Panc1 (cell line): ENCODE data around the gene HOPX. TPM values are rescaled to one million over a fixed set of nuclear protein-coding genes. Genes with fewer than 3 reads are reported as not detected.

Source experiments
- ATAC-seq: fragments of 200-7000 bp; cut with Tn5 transposase; 2 replicates; pipeline ENCODE4 v1.9.1; 2020; ENCODE audit warnings: mild to moderate bottlenecking, moderate library complexity
- BruUV-seq: library from RNA; stranded (reverse); fragments of 400-500 nt; replicated peaks from 2 replicates; lab custom pipeline; 2021; lab: Mats Ljungman, UMichigan
- CTCF ChIA-PET: fragments of 300-600 bp; sonication (Branson Sonifier 250); formaldehyde crosslinking; loops from one replicate; lab custom pipeline; 2022; ENCODE audit warnings: antibody characterized with exemption; lab: Charles Lee
- POLR2A ChIA-PET: fragments of 300-600 bp; sonication (Branson Sonifier 250); formaldehyde crosslinking; loops from one replicate; lab custom pipeline; 2022; ENCODE audit warnings: antibody characterized with exemption; lab: Charles Lee
- DNase-seq: peaks from one replicate; pipeline ENCODE4 v3.0.0-alpha.2; 2010; ENCODE audit warnings: low read depth, low spot score
- H3K27ac ChIP-seq: 2 replicates; pipeline ENCODE4 v1.5.1; 2011; ENCODE audit warnings: mild to moderate bottlenecking, low read length, inconsistent platforms
- H3K27me3 ChIP-seq: fragments of 200-500 bp; sonication (Bioruptor generic); 2 replicates; pipeline ENCODE4 v1.6.0; 2014; ENCODE audit warnings: low read length, inconsistent platforms; ENCODE audit not compliant: control insufficient read depth, insufficient read depth
- H3K36me3 ChIP-seq: fragments of 200-500 bp; sonication (Bioruptor generic); 2 replicates; pipeline ENCODE4 v1.5.1; 2014; ENCODE audit warnings: inconsistent platforms, mild to moderate bottlenecking, low read length, moderate library complexity; ENCODE audit not compliant: control insufficient read depth, insufficient read depth
- H3K4me1 ChIP-seq: 2 replicates; pipeline ENCODE4 v1.5.1; 2011; ENCODE audit warnings: inconsistent platforms, mild to moderate bottlenecking, low read length, moderate library complexity; ENCODE audit not compliant: control insufficient read depth, insufficient read depth
- H3K4me3 ChIP-seq, 2 experiments: 2 replicates each; pipeline ENCODE4 v1.5.1; 2011 to 2012; ENCODE audit warnings: low read depth in 2 of 2, low read length in 2 of 2, mild to moderate bottlenecking in 2 of 2, inconsistent platforms in 1 of 2, moderate library complexity in 1 of 2
- H3K9me3 ChIP-seq: fragments of 200-500 bp; sonication (Bioruptor generic); 2 replicates; pipeline ENCODE4 v1.5.1; 2014; ENCODE audit warnings: low read depth, mild to moderate bottlenecking, inconsistent platforms, low read length, moderate library complexity; ENCODE audit not compliant: control insufficient read depth, insufficient read depth
- CTCF ChIP-seq: fragments of 450-650 bp; IDR thresholded peaks from 2 replicates; pipeline ENCODE4 v1.5.1; 2017; ENCODE audit warnings: mild to moderate bottlenecking
- POLR2AphosphoS5 ChIP-seq: IDR thresholded peaks from 2 replicates; pipeline ENCODE4 v1.6.1; 2012; ENCODE audit warnings: mild to moderate bottlenecking, low read depth, low read length, moderate library complexity
- REST ChIP-seq, 2 experiments: IDR thresholded peaks; 2 replicates each; pipeline ENCODE4 v1.6.1; 2011 to 2012; ENCODE audit warnings: low read depth in 2 of 2, control low read depth in 1 of 2, low read length in 1 of 2, mild to moderate bottlenecking in 1 of 2, moderate library complexity in 1 of 2; ENCODE audit not compliant: insufficient read depth in 1 of 2
- SIN3A ChIP-seq: IDR thresholded peaks from 2 replicates; pipeline ENCODE4 v1.6.1; 2012; ENCODE audit warnings: low read depth, mild to moderate bottlenecking, low read length, moderate library complexity, borderline replicate concordance; ENCODE audit not compliant: insufficient read depth
- TCF7L2 ChIP-seq: IDR thresholded peaks from 2 replicates; pipeline ENCODE4 v1.6.1; 2011; ENCODE audit warnings: mild to moderate bottlenecking, low read depth, low read length, inconsistent platforms
- in situ Hi-C: cut with HindIII; loops from 2 replicates; pipeline ENCODE4 v1.10.0; 2016; ENCODE audit warnings: low sequenced_read_pairs, low pct_unique_long_range_greater_than_20kb
- intact Hi-C: fragments of 100-400 bp; cut with micrococcal nuclease; formaldehyde crosslinking; loops from one replicate; pipeline ENCODE4 v1.10.0; 2022; ENCODE audit not compliant: unreplicated experiment
- total RNA-seq: library from RNA; stranded (reverse); gene quantifications from one replicate; pipeline ENCODE4 v1.2.1, GENCODE V29; 2021; ENCODE audit not compliant: unreplicated experiment

HOPX gene
- total RNA-seq, 1 experiment from 2014 or later = not detected

DNA sequence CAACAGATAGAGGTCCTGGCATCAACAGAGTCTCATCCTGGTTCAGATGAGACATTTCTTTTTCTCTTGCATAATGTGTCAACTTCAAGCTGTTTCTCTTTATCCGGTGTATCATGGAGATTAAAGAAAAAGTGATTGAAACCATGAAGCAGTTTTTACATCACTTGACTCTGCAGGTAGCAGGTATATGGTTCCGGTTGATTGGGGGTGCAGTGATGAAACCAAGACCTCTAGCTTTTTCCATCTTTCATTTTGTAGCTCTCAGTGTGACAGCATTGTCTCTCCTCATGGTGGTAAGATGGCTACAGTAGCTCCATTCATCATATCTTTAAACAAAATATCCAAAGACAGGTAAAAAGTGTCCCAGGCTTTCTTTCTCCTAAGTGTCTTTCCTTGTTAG is 2.4 kb upstream of the HOPX start:
- H3K27me3 ChIP-seq = no peaks in the 10 kb centered on the region; the same call in none of the 2 replicates
- H3K4me1 ChIP-seq = no peaks in the 10 kb centered on the region; the same call in 1 of the 2 replicates
- H3K36me3 ChIP-seq = no peaks in the 10 kb centered on the region
- TF ChIP-seq CTCF (no peak), TCF7L2 (no peak), SIN3A (no peak), POLR2AphosphoS5 (no peak), REST (IDR thresholded peaks at IDR 0.05; ENCODE audit: insufficient read depth in 1 of 2, low read depth in 2 of 2, low read length in 1 of 2) (no peak)
- BruUV-seq = no TSS peak
- intact Hi-C loops (no loop called here), in situ Hi-C loops (no loop called here)
- no peak for ATAC-seq
- ChIA-PET CTCF (interaction anchor here (1.1 kb wide), 1 partner anchor 116 kb away, joined by 6 read pairs; no protein-coding TSS in a partner anchor), POLR2A (no interaction called here)
- no peak overlapping the region for H3K27ac ChIP-seq
- H3K4me3 ChIP-seq = no peak overlapping the region
- no peaks in the 10 kb centered on the region for H3K9me3 ChIP-seq
- no peak for DNase-seq

DNA sequence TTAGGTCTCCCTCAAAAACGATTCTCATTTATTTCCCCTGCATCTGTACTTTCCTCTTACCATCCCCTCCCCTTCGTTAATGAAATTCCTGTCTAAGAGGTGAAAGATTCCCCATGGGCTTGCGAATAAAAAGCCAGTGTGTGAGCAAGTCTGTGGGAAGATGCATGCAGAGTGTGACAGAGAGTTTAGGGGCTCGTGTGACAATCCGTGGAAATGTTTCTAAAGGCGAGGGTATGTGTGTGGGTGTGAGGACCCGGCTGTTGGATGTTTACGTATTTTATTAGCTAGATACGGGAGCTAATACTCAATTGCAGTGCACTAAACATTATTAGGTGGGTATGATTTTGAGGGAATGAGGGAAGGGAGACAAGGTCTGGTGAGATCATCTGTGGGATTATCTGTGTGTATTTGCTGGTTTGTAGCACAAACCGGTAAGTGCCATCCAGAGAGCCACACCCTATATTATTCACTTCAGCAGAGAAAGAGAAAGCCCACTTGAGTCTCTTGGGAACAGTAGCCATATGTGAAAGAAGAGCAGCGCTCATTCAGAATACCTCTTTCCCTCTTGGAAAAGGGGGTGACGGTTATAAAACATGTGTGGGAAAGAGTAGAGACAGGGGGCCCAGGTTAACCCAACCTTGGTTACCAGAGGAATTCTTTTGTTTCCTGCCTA is 893 bp upstream of the HOPX start:
- CTCF ChIA-PET = no interaction called here
- TF ChIP-seq CTCF = no peak
- TF ChIP-seq REST (IDR thresholded peaks at IDR 0.05; ENCODE audit: insufficient read depth in 1 of 2, low read depth in 2 of 2, low read length in 1 of 2) = no peak
- TF ChIP-seq SIN3A = no peak
- TF ChIP-seq POLR2AphosphoS5 = no peak
- no peak for TF ChIP-seq TCF7L2
- in situ Hi-C loops = no loop called here
- no peaks in the 10 kb centered on the region; the same call in none of the 2 replicates for H3K27me3 ChIP-seq
- DNase-seq (no peak), ATAC-seq (no peak)
- POLR2A ChIA-PET = no interaction called here
- no peak overlapping the region for H3K4me3 ChIP-seq
- no peaks in the 10 kb centered on the region; the same call in 1 of the 2 replicates for H3K4me1 ChIP-seq
- intact Hi-C loops = no loop called here
- H3K27ac ChIP-seq = no peak overlapping the region
- no peaks in the 10 kb centered on the region for H3K36me3 ChIP-seq
- BruUV-seq = no TSS peak
- no peaks in the 10 kb centered on the region for H3K9me3 ChIP-seq
